ENCODE measurements around the gene ESD.
"Not testable (repeated sequence)": the region's sequence is repeated elsewhere in the genome, so short reads cannot be mapped to it uniquely, and the experiment has no call there.

The ESD gene

GRCh38 chr13:46796129-46796514, 839 bp downstream of the ESD start:
- no peak for DNase-seq (ENCODE audit: low read depth in 3 of 3, low spot score in 1 of 3)

DNA sequence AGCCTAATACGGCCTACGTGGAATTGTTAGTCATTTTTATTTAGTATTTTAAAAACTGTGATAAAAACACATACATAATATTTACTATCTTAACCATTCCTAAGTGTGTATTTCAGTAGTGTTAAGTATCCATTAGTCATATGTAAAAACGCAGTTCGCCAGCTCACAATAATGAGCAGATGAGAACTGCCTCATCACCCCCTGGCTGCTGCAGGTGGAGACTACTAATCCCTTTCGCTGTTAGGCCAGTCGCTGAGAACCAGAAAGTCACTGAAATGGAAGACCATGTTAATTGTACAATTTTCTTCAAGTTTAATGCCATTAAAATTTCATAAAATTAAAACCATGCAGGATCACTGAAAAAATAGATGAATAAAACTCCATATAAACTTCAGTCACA, 1.6 kb downstream of the ESD start:
- no peak for DNase-seq (ENCODE audit: low read depth in 3 of 3, low spot score in 1 of 3)

GRCh38 chr13:46783504-46783903, 13.5 kb downstream of the ESD start:
- no peak for DNase-seq (ENCODE audit: low read depth in 3 of 3, low spot score in 1 of 3)

DNA sequence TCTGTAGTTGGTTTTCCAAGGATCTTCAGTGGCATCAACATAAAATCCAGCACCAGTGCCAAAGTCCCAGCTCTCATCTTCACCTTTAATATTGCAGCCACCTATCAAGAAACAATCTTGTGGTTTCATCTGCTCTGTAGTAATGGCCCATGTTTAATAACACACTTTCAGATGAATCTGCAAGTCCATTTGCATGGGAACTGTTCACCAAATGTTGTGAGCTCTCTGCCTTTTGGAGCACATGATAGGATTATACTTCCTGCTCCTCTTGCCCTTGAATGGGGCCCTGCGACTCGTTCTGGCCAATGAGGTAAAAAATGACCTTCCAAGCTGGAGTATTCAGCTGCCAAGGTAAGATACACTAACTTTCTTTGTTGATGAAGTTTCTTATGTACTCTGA, 14.3 kb downstream of the ESD start:
- DNase-seq (ENCODE audit: low read depth in 3 of 3, low spot score in 1 of 3) = no peak

GRCh38 chr13:46782066-46782465, 14.9 kb downstream of the ESD start:
- no peak for DNase-seq (ENCODE audit: low read depth in 3 of 3, low spot score in 1 of 3)

- no peak for DNase-seq (ENCODE audit: low read depth in 3 of 3, low spot score in 1 of 3)
Observed at GRCh38 chr13:46778890-46779289, 18.1 kb downstream of the ESD start.

DNA sequence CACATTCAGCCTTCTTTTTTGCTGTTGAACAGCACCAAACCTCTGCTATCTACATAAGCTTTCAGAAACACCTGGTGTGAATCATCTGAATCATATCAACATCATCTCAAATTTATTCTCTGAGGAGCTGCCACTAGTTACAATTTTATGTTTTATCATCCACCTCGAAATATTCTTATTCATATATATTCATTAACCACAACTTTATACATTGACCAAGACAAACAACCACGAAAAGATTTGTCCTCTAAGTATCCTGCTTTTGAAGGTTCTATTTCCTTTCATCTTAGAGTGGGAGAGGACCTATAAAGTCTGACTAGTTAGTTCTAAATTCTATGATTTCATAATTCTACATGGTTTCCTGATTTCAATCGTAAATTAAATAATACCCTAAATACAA, 18.9 kb downstream of the ESD start:
- no peak for DNase-seq (ENCODE audit: low read depth in 3 of 3, low spot score in 1 of 3)

GRCh38 chr13:46775385-46776107, 21.4 kb downstream of the ESD start:
- DNase-seq (ENCODE audit: low read depth in 3 of 3, low spot score in 1 of 3) = no peak

GRCh38 chr13:46773541-46773940, 23.4 kb downstream of the ESD start:
- no peak for DNase-seq (ENCODE audit: low read depth in 3 of 3, low spot score in 1 of 3)

- DNase-seq (ENCODE audit: low read depth in 3 of 3, low spot score in 1 of 3) = no peak
Observed at GRCh38 chr13:46771693-46772092, 25.3 kb downstream of the ESD start.

- not testable (repeated sequence) for DNase-seq (ENCODE audit: low read depth in 3 of 3, low spot score in 1 of 3)
Observed at GRCh38 chr13:46769925-46770324, 27.0 kb downstream of the ESD start.

DNA sequence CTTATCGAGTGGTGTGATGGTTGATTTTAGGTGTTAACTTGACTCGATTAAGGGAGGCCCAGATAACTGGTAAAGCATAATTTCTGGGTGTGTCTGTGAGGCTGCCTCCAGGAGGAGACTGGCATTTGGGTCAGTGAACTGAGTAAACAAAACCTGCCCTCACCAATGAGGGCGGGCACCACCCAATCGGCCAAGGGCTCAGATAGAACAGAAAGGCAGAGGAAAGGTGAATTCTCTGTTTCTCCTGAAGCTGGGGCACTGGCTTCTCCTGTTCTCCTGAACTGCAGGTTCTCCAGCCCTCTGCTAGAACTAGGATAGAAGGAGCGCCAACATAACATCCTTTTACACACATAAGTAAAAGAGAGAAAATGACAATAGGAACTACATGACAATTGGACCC, 35.1 kb downstream of the ESD start:
- no peak for DNase-seq (ENCODE audit: low read depth in 3 of 3, low spot score in 1 of 3)

- no peak for DNase-seq (ENCODE audit: low read depth in 3 of 3, low spot score in 1 of 3)
Observed at GRCh38 chr13:46761174-46761573, 35.8 kb downstream of the ESD start.

GRCh38 chr13:46759846-46760245, 37.1 kb downstream of the ESD start:
- no peak for DNase-seq (ENCODE audit: low read depth in 3 of 3, low spot score in 1 of 3)

DNA sequence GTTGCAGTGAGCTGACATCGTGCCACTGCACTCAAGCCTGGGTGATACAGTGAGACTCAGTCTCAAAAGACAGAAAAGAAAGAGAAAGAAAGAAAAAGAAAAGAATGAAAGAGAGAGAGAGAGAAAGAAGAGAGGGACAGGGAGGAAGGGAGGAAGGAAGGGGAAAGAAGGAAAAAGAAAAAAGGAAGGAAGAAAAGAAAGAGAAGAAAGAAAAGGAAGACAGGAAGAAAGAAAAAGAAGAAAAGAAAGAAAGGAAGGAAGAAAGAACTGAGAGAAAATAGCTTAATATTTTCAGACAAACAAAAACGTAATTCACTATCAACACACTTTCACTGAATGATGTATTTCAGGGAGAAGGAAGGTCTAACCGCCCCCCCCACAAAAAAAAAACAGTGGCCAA, 39.3 kb downstream of the ESD start:
- DNase-seq (ENCODE audit: low read depth in 3 of 3, low spot score in 1 of 3) = no peak

GRCh38 chr13:46756977-46757376, 40.0 kb downstream of the ESD start:
- DNase-seq (ENCODE audit: low read depth in 3 of 3, low spot score in 1 of 3) = no peak

DNA sequence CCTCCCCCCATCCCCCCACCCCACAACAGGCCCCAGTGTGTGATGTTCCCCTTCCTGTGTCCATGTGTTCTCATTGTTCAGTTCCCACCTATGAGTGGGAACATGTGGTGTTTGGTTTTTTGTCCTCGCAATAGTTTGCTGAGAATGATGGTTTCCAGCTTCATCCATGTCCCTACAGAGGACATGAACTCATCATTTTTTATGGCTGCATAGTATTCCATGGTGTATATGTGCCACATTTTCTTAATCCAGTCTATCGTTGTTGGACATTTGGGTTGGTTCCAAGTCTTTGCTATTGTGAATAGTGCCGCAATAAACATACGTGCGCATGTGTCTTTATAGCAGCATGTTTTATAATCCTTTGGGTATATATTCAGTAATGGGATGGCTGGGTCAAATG, 41.5 kb downstream of the ESD start:
- not testable (repeated sequence) for DNase-seq (ENCODE audit: low read depth in 3 of 3, low spot score in 1 of 3)

DNA sequence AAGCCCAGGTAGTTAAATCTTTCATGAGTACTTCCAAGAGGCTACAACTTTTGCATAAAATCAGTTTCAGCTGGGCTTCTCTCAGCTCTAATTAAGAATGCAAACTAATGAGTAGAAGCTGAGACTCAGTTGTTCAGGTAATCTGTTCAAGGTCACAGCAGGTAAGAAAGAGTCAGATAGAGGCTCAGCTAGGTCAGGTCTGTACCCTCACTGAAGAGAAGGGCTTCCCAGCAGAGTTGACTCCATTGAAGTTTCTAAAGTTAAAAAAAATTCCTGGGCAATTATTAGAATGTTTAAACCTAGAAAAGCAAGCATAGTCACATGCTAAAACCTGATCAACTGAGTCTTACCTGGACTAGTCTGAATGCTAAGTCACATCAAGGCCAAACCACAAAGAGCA, 42.1 kb downstream of the ESD start:
- no peak for DNase-seq (ENCODE audit: low read depth in 3 of 3, low spot score in 1 of 3)

DNA sequence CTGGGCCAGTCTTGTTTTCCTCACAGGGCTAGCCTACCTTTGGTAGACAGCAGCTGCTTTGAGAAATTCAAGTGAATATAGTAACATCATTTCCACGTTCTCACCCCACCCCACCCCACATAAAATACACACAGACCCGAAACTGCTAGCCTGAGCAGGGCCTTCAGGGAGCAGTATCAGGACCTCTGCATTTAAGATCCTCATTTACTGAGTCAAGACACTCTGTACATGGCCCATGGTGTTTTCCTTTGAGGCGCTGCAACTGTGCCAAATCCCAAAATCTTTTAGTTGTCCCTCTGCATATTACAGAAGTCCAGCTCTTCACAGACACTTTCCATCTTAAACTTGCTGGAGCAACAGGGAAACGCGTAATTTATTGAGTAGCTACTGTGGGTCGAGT, 43.0 kb downstream of the ESD start:
- DNase-seq (ENCODE audit: low read depth in 3 of 3, low spot score in 1 of 3) = no peak

DNA sequence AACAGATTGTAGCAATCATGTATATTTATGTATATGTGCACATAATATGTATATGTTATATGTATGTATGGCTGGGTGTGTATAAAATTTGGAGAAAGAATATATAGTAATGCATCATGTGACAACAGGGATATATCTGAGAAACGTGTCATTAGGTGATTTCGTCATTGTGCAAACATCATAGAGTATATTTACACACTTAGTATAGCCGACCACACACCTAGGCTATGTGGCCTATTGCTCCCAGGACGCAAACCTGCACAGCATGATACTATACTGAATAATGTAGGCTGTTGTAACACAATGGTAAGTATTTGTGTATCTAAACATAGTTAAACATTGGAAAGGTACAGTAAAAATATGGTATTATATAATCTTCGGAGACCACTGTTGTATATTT, 43.8 kb downstream of the ESD start:
- DNase-seq (ENCODE audit: low read depth in 3 of 3, low spot score in 1 of 3) = no peak

GRCh38 chr13:46751811-46752635, 44.9 kb downstream of the ESD start:
- DNase-seq (ENCODE audit: low read depth in 3 of 3, low spot score in 1 of 3) = peak in 1 of 3 donors; percentile 4

DNA sequence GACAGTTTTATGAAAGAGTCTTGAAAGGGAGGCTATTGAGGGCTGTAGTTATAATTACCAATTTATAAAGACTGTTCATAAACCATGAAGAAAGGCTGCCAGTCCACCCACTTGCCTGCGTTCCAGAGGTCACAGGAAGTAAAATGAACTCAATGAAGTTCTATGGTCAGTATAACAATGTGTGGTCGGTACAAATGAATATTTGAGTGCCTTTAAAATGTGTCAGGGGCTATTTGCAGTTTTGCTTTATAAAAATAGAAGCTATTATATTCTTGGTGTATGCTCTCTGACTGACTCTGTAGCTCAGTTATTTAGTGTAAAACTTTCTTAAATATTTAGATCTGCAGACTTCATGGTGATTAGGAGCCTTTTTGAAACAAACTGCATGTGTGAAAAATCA, 47.0 kb downstream of the ESD start:
- no peak for DNase-seq (ENCODE audit: low read depth in 3 of 3, low spot score in 1 of 3)

DNA sequence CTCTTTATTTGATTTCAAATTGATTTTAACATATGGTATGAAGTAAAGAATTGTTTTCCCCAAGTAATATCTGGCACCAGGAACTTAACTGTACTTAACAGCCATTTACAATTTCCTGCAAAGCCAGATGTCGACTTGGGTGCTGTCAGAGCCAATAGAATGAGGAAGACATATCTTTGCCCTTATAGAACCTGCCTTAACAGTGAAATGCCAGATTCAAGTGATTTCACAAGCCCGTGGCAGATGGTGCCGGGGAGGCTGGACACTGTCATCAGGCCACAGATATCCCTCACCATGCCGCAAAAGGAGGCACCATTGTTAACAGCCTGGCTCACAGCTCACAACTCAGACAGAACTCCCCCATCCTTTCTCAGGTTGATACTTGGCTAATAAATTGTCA, 48.7 kb downstream of the ESD start:
- no peak for DNase-seq (ENCODE audit: low read depth in 3 of 3, low spot score in 1 of 3)
